Measurements from ENCODE around the gene DNASE1L1.

DNA sequence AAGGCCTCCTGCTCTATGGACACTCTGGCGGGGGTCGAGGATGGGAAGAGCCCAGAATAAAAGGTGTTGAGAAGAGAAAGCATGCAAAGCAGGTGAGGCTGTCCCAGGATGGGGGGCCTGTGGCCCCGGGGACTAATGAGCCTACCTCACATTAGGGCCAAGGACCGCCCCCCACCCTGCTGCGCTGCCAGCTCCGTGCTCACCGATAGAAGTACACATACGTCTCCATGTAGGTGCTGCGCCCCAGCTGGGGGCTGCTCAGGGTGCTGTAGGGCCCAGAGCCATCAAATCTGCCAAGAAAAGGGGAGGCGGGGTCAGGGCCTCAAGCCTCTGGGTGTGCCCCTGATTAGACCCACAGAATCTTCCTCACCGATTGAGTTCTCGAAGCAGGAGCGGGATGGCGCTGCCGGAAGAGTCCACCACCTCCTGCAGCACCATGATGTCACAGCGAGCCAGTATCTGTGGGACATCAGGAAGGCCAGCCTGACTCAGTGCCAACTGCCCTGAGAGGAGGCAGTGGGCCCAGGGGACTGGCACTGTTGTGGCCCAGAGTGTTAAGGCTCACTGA, 4.3 kb downstream of the DNASE1L1 start:
- TF ChIP-seq, protein P1, sequence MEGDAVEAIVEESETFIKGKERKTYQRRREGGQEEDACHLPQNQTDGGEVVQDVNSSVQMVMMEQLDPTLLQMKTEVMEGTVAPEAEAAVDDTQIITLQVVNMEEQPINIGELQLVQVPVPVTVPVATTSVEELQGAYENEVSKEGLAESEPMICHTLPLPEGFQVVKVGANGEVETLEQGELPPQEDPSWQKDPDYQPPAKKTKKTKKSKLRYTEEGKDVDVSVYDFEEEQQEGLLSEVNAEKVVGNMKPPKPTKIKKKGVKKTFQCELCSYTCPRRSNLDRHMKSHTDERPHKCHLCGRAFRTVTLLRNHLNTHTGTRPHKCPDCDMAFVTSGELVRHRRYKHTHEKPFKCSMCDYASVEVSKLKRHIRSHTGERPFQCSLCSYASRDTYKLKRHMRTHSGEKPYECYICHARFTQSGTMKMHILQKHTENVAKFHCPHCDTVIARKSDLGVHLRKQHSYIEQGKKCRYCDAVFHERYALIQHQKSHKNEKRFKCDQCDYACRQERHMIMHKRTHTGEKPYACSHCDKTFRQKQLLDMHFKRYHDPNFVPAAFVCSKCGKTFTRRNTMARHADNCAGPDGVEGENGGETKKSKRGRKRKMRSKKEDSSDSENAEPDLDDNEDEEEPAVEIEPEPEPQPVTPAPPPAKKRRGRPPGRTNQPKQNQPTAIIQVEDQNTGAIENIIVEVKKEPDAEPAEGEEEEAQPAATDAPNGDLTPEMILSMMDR (tag by site-specific recombination; IDR thresholded peaks at IDR 0.05): no peak
- TF ChIP-seq ZNF423 (tag by site-specific recombination; IDR thresholded peaks at IDR 0.05) (no peak), ZNF138 (tag by site-specific recombination; IDR thresholded peaks at IDR 0.05; ENCODE audit: borderline replicate concordance) (no peak), HOXD13 (CRISPR knock-in tag; IDR thresholded peaks at IDR 0.05; ENCODE audit: borderline replicate concordance) (no peak), ZNF701 (tag by site-specific recombination; IDR thresholded peaks at IDR 0.05) (no peak), ZNF664 (tag by site-specific recombination; IDR thresholded peaks at IDR 0.05) (no peak), ZBTB21 (tag by site-specific recombination; IDR thresholded peaks at IDR 0.05) (no peak), PATZ1 (tag by site-specific recombination; IDR thresholded peaks at IDR 0.05) (no peak), ZNF510 (tag by site-specific recombination; IDR thresholded peaks at IDR 0.05; ENCODE audit: insufficient replicate concordance) (no peak), ZNF121 (tag by site-specific recombination; IDR thresholded peaks at IDR 0.05) (no peak), YY1 (tag by site-specific recombination; IDR thresholded peaks at IDR 0.05) (no peak)
- TF ChIP-seq, protein P2, sequence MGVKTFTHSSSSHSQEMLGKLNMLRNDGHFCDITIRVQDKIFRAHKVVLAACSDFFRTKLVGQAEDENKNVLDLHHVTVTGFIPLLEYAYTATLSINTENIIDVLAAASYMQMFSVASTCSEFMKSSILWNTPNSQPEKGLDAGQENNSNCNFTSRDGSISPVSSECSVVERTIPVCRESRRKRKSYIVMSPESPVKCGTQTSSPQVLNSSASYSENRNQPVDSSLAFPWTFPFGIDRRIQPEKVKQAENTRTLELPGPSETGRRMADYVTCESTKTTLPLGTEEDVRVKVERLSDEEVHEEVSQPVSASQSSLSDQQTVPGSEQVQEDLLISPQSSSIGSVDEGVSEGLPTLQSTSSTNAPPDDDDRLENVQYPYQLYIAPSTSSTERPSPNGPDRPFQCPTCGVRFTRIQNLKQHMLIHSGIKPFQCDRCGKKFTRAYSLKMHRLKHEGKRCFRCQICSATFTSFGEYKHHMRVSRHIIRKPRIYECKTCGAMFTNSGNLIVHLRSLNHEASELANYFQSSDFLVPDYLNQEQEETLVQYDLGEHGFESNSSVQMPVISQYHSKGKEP (tag by site-specific recombination; IDR thresholded peaks at IDR 0.05): no peak

Data from HEK293 (cell line).